IPS-15b (cell line): Measurements from ENCODE around the gene CELA2A.

Source experiments
- H3K27me3 ChIP-seq: one replicate; pipeline ENCODE4 v1.6.1; 2013; ENCODE audit warnings: low read length; ENCODE audit not compliant: control insufficient read depth, insufficient read depth
- H3K36me3 ChIP-seq: one replicate; pipeline ENCODE4 v1.6.1; 2013; ENCODE audit warnings: low read length; ENCODE audit not compliant: control insufficient read depth, insufficient read depth
- H3K4me1 ChIP-seq: one replicate; pipeline ENCODE4 v1.6.1; 2013; ENCODE audit warnings: mild to moderate bottlenecking, low read length; ENCODE audit not compliant: control insufficient read depth, insufficient read depth
- H3K4me3 ChIP-seq: one replicate; pipeline ENCODE4 v1.5.1; 2013; ENCODE audit warnings: low read depth, low read length
- H3K9ac ChIP-seq: one replicate; pipeline ENCODE4 v1.6.1; 2013; ENCODE audit warnings: low read depth, mild to moderate bottlenecking, low read length
- H3K9me3 ChIP-seq: one replicate; pipeline ENCODE4 v1.6.1; 2013; ENCODE audit warnings: mild to moderate bottlenecking, low read length; ENCODE audit not compliant: control insufficient read depth, insufficient read depth

Gene CELA2A

DNA sequence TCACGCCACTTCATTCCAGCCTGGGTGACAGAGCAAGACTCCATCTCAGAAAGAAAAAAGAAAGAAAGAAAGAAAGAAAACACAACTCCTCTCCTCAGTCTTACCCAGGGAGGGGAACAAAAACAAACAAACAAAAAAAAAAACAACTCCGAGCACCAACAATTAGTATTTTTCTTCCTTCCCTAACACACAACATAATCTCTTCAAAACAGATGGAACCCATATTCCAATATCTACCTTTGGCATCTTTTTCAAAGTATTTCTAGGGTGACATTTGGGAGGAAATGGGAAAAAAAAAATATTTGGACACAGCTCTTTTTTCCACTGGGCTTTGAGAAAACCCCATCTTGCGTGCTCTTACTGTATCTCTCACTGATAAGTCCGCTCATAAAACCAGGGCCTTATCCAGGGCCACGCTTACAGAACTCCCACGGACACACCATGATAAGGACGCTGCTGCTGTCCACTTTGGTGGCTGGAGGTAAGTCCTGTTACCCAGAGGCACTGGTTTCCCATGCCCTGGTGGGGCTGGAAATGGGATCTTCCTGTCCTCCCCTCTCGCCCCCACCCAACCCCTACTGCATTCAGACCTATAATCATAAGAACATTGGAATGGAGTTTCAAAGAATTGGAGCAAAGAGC lies at the start of gene CELA2A:
Gene CELA2A, plus strand, starts transcription at position 420 of the 642 bp plus-strand sequence. Its CDS starts 22 bp downstream, at position 442.
- no peaks in the 10 kb centered on the region for H3K4me1 ChIP-seq
- H3K9me3 ChIP-seq, result no peaks in the 10 kb centered on the region
- no peaks in the 10 kb centered on the region for H3K36me3 ChIP-seq
- no peaks in the 10 kb centered on the region for H3K27me3 ChIP-seq
- H3K4me3 ChIP-seq, result no peak within 1 kb of the TSS
- H3K9ac ChIP-seq, result no peak within 1 kb of the TSS

GRCh38 chr1:15407580-15407979 lies 49.0 kb upstream of the CELA2A start:
- Histone ChIP-seq H3K9me3 (no peaks in the 10 kb centered on the region), H3K36me3 (no peaks in the 10 kb centered on the region), H3K27me3 (peaks cover 17% of the 10 kb centered on the region), H3K4me1 (peaks cover 3% of the 10 kb centered on the region), H3K4me3 (no peak overlapping the region), H3K9ac (no peak overlapping the region)

DNA sequence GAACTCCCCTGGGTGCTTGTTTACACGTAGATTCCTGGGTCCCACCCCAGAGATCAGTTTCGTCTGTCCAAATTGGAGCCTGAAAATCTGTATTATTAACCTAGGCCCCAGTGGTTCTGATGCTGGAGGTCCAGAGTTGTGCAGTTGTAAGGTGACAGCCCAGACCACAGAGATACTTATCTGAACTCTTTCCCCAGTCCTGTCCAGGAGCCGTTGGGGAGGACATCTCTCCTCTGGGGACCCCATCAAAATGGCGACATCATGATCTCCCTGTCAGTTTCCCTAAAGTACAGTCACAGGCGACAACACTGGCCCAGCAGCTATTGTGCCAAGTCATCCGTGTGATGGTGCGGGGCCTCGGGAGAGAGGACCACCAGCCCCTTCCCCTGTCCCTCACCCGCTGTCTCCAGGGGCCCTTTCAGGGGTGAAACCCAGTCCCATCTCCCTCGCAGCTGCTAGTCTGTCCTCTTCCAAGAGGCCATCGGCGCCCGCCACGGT lies 47.6 kb upstream of the CELA2A start:
- H3K27me3 ChIP-seq, result peaks cover 17% of the 10 kb centered on the region
- no peaks in the 10 kb centered on the region for H3K9me3 ChIP-seq
- H3K4me1 ChIP-seq, result peaks cover 3% of the 10 kb centered on the region
- H3K4me3 ChIP-seq, result peak overlapping the region; percentile 58
- no peaks in the 10 kb centered on the region for H3K36me3 ChIP-seq
- no peak overlapping the region for H3K9ac ChIP-seq

DNA sequence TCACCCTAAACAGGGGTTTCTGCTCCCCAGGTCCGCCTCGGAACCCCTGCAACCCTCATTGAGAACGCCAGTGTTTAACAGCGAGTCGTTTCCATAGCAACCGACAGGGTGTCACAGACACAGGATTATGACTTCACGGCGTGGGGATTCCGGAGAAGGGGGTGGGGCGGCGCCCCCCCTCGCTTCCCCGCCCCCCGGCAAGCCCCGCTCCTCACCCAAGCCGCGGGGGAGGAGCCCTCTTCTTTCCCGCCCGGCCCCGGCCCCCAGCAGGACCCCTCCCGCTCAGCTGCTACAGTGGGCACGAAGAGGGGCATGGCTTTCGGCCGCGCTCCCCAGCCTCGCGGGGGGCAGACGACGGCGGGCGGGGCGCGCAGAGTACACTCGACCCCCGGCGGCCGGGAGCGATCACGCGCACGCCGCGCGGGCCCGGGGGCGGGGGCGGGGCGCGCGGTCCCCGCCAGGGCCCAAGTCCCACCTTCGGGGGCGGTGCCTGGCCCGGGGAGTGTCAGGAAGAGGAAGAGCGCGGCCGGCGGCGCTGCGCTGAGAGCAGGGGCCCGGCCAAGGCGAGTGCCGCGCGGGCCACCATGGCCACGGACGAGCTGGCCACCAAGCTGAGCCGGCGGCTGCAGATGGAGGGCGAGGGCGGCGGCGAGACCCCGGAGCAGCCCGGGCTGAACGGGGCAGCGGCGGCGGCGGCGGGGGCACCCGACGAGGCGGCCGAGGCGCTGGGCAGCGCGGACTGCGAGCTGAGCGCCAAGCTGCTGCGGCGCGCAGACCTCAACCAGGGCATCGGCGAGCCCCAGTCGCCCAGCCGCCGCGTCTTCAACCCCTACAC lies 46.9 kb upstream of the CELA2A start, which contains the start of gene EFHD2:
Gene EFHD2, plus strand, starts transcription at position 501 of the 835 bp plus-strand sequence. Its CDS starts 84 bp downstream, at position 585.
- peaks cover 17% of the 10 kb centered on the region for H3K27me3 ChIP-seq
- H3K4me1 ChIP-seq, result peaks cover 3% of the 10 kb centered on the region
- no peak within 1 kb of the TSS for H3K9ac ChIP-seq
- no peaks in the 10 kb centered on the region for H3K9me3 ChIP-seq
- H3K36me3 ChIP-seq, result no peaks in the 10 kb centered on the region
- peak within 1 kb of the TSS; percentile 58 for H3K4me3 ChIP-seq

GRCh38 chr1:15410223-15410883 lies 46.2 kb upstream of the CELA2A start:
- Histone ChIP-seq H3K36me3 (no peaks in the 10 kb centered on the region), H3K27me3 (peaks cover 17% of the 10 kb centered on the region), H3K9me3 (no peaks in the 10 kb centered on the region), H3K4me3 (peak overlapping the region; percentile 58), H3K4me1 (peaks cover 3% of the 10 kb centered on the region), H3K9ac (no peak overlapping the region)

DNA sequence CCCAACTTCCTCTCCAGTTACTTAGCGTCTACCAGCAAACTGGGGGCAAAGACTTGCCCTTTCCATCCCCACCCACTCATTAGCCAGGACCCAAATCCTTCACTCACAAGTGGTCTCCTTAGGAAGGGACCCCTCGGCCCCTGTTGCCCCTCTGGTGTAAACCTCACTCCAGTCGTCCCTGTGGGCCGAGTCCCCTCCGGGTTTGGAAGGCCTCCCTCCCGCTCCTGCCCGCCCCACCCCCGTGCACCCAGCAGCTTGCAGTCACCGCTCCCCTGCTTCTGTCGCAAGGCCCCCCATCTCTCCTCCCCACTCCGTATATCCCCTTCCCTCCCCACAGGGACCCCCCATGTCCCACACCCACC lies 45.7 kb upstream of the CELA2A start:
- peaks cover 17% of the 10 kb centered on the region for H3K27me3 ChIP-seq
- no peaks in the 10 kb centered on the region for H3K36me3 ChIP-seq
- H3K4me1 ChIP-seq, result peaks cover 3% of the 10 kb centered on the region
- H3K9ac ChIP-seq, result no peak overlapping the region
- peak overlapping the region; percentile 58 for H3K4me3 ChIP-seq
- H3K9me3 ChIP-seq, result no peaks in the 10 kb centered on the region

GRCh38 chr1:15411593-15412137 lies 44.9 kb upstream of the CELA2A start:
- Histone ChIP-seq H3K9ac (no peak overlapping the region), H3K4me1 (peaks cover 3% of the 10 kb centered on the region), H3K27me3 (peaks cover 17% of the 10 kb centered on the region), H3K9me3 (no peaks in the 10 kb centered on the region), H3K4me3 (no peak overlapping the region), H3K36me3 (no peaks in the 10 kb centered on the region)

- Histone ChIP-seq H3K4me1 (peaks cover 3% of the 10 kb centered on the region), H3K9ac (no peak overlapping the region), H3K27me3 (peaks cover 15% of the 10 kb centered on the region), H3K36me3 (no peaks in the 10 kb centered on the region), H3K4me3 (no peak overlapping the region), H3K9me3 (no peaks in the 10 kb centered on the region)
These were observed 44.2 kb upstream of the CELA2A start for GRCh38 chr1:15412175-15412800.

- no peak overlapping the region for H3K4me3 ChIP-seq
- peaks cover 3% of the 10 kb centered on the region for H3K4me1 ChIP-seq
- no peaks in the 10 kb centered on the region for H3K9me3 ChIP-seq
- H3K9ac ChIP-seq, result no peak overlapping the region
- no peaks in the 10 kb centered on the region for H3K36me3 ChIP-seq
- H3K27me3 ChIP-seq, result peaks cover 13% of the 10 kb centered on the region
These were observed 43.7 kb upstream of the CELA2A start for GRCh38 chr1:15412843-15413242.

GRCh38 chr1:15413563-15414444 lies 42.7 kb upstream of the CELA2A start:
- Histone ChIP-seq H3K4me3 (no peak overlapping the region), H3K9ac (no peak overlapping the region), H3K4me1 (peaks cover under 1% of the 10 kb centered on the region), H3K27me3 (peaks cover 4% of the 10 kb centered on the region), H3K36me3 (no peaks in the 10 kb centered on the region), H3K9me3 (no peaks in the 10 kb centered on the region)
